Nephron progenitor cell (in vitro differentiated cells): ENCODE results near the gene PPT1.

Source experiments
- DNase-seq: peaks from one replicate; pipeline ENCODE4 v3.0.0; 2021
- H3K27ac Mint-ChIP-seq: 2 replicates; pipeline ENCODE4 v1.8.0; 2021; ENCODE audit warnings: mild to moderate bottlenecking, moderate library complexity, mixed read lengths
- H3K27me3 Mint-ChIP-seq: 2 replicates; pipeline ENCODE4 v1.8.0; 2021; ENCODE audit warnings: mild to moderate bottlenecking, low read depth, mixed read lengths; ENCODE audit not compliant: poor library complexity
- H3K36me3 Mint-ChIP-seq: 2 replicates; pipeline ENCODE4 v1.8.0; 2021; ENCODE audit warnings: low read depth, mixed read lengths
- H3K4me1 Mint-ChIP-seq: 2 replicates; pipeline ENCODE4 v1.8.0; 2021; ENCODE audit warnings: mixed read lengths
- H3K4me3 Mint-ChIP-seq: 2 replicates; pipeline ENCODE4 v1.8.0; 2021; ENCODE audit warnings: mild to moderate bottlenecking, moderate library complexity, mixed read lengths
- H3K9me3 Mint-ChIP-seq: 2 replicates; pipeline ENCODE4 v1.8.0; 2021; ENCODE audit warnings: mild to moderate bottlenecking, moderate library complexity, mixed read lengths
- TF ChIP-seq, protein P1 (sequence below): fragments of 200-600 bp; sonication (generic); IDR thresholded peaks from 2 replicates; pipeline ENCODE4 v1.5.0; 2021; ENCODE audit warnings: antibody characterized with exemption

The PPT1 gene

DNA sequence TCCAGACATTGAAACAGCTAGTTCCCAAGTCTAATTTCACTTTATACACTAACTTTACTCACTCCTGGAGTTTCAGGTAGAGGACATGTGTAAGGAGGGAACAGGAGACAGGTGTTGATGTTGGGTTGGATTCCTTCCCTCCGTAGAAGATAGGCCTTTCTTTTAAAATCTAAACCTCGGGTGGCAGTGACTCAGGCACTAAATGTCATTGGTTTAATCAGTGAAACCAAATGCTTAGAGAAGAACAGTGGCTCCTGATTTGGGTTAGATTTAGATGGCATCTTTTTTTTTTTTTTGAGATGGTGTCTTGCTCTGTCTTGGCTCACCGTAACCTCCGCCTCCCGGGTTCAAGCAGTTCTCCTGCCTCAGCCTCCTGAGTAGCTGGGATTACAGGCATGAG is 49.3 kb downstream of the PPT1 start:
- peaks cover 3% of the 10 kb centered on the region for H3K4me1 Mint-ChIP-seq
- no peaks in the 10 kb centered on the region for H3K9me3 Mint-ChIP-seq
- TF ChIP-seq, protein P1, sequence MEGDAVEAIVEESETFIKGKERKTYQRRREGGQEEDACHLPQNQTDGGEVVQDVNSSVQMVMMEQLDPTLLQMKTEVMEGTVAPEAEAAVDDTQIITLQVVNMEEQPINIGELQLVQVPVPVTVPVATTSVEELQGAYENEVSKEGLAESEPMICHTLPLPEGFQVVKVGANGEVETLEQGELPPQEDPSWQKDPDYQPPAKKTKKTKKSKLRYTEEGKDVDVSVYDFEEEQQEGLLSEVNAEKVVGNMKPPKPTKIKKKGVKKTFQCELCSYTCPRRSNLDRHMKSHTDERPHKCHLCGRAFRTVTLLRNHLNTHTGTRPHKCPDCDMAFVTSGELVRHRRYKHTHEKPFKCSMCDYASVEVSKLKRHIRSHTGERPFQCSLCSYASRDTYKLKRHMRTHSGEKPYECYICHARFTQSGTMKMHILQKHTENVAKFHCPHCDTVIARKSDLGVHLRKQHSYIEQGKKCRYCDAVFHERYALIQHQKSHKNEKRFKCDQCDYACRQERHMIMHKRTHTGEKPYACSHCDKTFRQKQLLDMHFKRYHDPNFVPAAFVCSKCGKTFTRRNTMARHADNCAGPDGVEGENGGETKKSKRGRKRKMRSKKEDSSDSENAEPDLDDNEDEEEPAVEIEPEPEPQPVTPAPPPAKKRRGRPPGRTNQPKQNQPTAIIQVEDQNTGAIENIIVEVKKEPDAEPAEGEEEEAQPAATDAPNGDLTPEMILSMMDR: no peak
- DNase-seq: no peak
- no peak overlapping the region for H3K27ac Mint-ChIP-seq
- H3K27me3 Mint-ChIP-seq: no peaks in the 10 kb centered on the region
- no peak overlapping the region for H3K4me3 Mint-ChIP-seq
- H3K36me3 Mint-ChIP-seq: peaks cover 10% of the 10 kb centered on the region

DNA sequence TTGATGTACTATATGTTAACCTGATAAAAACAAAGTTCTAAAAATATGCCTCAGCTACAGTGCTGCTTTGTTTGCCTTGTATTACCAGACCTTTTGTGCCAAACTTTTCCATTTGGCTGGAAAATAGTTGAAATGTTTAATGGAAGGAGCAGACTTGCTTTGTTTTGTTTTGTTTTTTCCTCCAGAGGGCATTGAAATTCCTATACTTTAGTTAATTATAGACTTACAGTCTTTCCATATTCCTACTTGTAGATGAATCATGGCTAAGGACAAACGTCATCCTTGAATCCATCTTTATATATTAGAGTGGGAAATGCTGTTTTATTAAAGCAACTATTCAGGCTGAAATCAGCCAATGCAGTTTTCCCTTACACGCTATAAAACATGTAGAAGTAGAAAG is 49.8 kb downstream of the PPT1 start:
- Mint-ChIP-seq H3K9me3 (no peaks in the 10 kb centered on the region), H3K27ac (no peak overlapping the region), H3K27me3 (no peaks in the 10 kb centered on the region), H3K4me1 (peaks cover 8% of the 10 kb centered on the region), H3K4me3 (no peak overlapping the region), H3K36me3 (peaks cover 15% of the 10 kb centered on the region)
- DNase-seq: no peak
- TF ChIP-seq, protein P1: no peak

DNA sequence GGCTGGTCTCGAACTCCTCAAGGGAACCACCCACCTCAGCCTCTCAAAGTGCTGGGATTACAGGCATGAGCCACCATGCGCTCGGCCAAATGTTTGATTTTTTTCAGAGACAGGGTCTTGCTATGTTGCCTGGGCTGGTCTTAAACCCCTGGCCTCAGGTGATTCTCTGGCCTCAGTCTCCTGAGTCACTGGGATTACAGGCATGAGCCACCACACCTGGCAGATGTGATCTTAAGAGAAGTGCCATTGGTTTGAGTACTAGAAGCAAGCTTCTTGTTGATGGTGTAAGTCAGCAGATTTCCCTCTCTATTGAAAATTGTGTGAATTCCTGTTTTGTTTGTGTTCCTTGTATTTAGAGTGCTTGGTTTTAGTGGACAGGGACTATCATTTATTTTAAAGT is 51.3 kb downstream of the PPT1 start:
- no peak for DNase-seq
- peaks cover 22% of the 10 kb centered on the region for H3K4me1 Mint-ChIP-seq
- H3K4me3 Mint-ChIP-seq: no peak overlapping the region
- TF ChIP-seq, protein P1: no peak
- no peaks in the 10 kb centered on the region for H3K9me3 Mint-ChIP-seq
- H3K27ac Mint-ChIP-seq: no peak overlapping the region
- H3K27me3 Mint-ChIP-seq: no peaks in the 10 kb centered on the region
- peaks cover 13% of the 10 kb centered on the region for H3K36me3 Mint-ChIP-seq

DNA sequence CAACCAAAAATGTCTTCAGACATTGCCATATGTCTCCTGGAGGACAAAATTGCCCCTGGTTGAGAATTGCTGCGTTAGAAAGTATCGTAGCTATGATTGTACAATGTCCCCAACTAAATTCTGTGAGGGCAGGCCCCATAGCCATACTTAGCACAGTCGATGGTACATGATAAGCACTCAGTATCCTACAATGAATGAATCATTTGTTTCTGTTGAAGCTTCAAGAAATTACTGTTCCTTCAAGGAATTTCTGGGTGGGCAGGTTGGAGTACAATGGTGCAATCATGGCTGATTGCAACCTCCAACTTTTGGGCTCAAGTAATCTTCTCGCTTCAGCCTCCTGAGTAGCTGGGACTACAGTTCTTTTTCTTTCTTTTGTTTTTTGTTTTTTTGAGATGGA is 51.9 kb downstream of the PPT1 start:
- H3K9me3 Mint-ChIP-seq: no peaks in the 10 kb centered on the region
- H3K27ac Mint-ChIP-seq: peak overlapping the region; percentile 75
- H3K4me1 Mint-ChIP-seq: peaks cover 22% of the 10 kb centered on the region
- TF ChIP-seq, protein P1: no peak
- peaks cover 11% of the 10 kb centered on the region for H3K36me3 Mint-ChIP-seq
- no peak for DNase-seq
- H3K4me3 Mint-ChIP-seq: no peak overlapping the region
- no peaks in the 10 kb centered on the region for H3K27me3 Mint-ChIP-seq

DNA sequence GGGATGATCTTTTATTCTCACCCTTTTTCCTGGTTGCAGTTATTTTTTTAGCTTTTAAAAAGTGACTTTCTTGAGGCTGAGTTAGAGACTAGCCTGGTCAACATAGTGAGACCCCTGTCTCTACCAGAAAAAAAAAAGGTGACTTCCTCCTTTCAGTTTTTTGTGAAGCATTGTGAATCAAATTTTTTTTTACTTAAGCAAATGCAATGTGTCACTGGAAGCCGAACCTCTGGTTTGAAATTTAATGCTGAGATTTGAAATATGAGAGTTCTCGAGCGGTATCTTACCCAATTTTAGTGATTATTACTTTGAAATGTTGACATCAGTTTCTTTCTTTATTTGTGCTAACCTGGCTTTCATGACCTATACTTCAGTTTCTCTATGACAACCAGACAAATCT is 52.9 kb downstream of the PPT1 start:
- H3K9me3 Mint-ChIP-seq: no peaks in the 10 kb centered on the region
- H3K4me3 Mint-ChIP-seq: no peak overlapping the region
- no peak overlapping the region for H3K27ac Mint-ChIP-seq
- H3K36me3 Mint-ChIP-seq: peaks cover 11% of the 10 kb centered on the region
- no peak for DNase-seq
- TF ChIP-seq, protein P1: no peak
- peaks cover 28% of the 10 kb centered on the region for H3K4me1 Mint-ChIP-seq
- H3K27me3 Mint-ChIP-seq: no peaks in the 10 kb centered on the region

DNA sequence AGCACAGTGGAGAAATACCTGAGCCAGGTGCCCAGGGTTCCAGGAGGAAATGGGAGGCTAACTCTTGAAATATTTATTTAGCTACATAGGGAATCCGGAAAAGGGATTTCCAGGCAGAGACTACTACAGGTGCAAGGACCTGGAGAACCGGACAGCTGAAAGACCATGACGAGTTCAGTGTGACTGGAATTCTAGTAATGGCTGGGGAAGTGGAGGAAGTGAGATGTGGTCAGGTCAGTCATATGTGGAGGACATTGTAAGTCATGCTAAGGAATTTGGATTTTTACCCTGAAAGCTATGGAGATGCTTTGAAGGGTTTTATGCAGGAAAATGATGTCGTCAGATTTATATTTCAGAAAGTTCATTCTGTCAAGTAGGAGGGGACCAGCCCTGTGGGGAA is 54.7 kb downstream of the PPT1 start:
- TF ChIP-seq, protein P1: no peak
- H3K27me3 Mint-ChIP-seq: no peaks in the 10 kb centered on the region
- H3K4me3 Mint-ChIP-seq: peak overlapping the region; percentile 96
- H3K4me1 Mint-ChIP-seq: peaks cover 35% of the 10 kb centered on the region
- H3K27ac Mint-ChIP-seq: peak overlapping the region; percentile 33
- H3K36me3 Mint-ChIP-seq: peaks cover 11% of the 10 kb centered on the region
- H3K9me3 Mint-ChIP-seq: no peaks in the 10 kb centered on the region
- DNase-seq: no peak
